Panc1 (cell line): ENCODE measurements around the gene TSPOAP1. TPM values are rescaled to one million over a fixed set of nuclear protein-coding genes. Genes with fewer than 3 reads are reported as not detected.

Source experiments
- ATAC-seq: fragments of 200-7000 bp; cut with Tn5 transposase; 2 replicates; pipeline ENCODE4 v1.9.1; 2020; ENCODE audit warnings: mild to moderate bottlenecking, moderate library complexity
- BruUV-seq: library from RNA; stranded (reverse); fragments of 400-500 nt; replicated peaks from 2 replicates; lab custom pipeline; 2021; lab: Mats Ljungman, UMichigan
- CTCF ChIA-PET: fragments of 300-600 bp; sonication (Branson Sonifier 250); formaldehyde crosslinking; loops from one replicate; lab custom pipeline; 2022; ENCODE audit warnings: antibody characterized with exemption; lab: Charles Lee
- POLR2A ChIA-PET: fragments of 300-600 bp; sonication (Branson Sonifier 250); formaldehyde crosslinking; loops from one replicate; lab custom pipeline; 2022; ENCODE audit warnings: antibody characterized with exemption; lab: Charles Lee
- DNase-seq: peaks from one replicate; pipeline ENCODE4 v3.0.0-alpha.2; 2010; ENCODE audit warnings: low read depth, low spot score
- H3K27ac ChIP-seq: 2 replicates; pipeline ENCODE4 v1.5.1; 2011; ENCODE audit warnings: mild to moderate bottlenecking, low read length, inconsistent platforms
- H3K27me3 ChIP-seq: fragments of 200-500 bp; sonication (Bioruptor generic); 2 replicates; pipeline ENCODE4 v1.6.0; 2014; ENCODE audit warnings: low read length, inconsistent platforms; ENCODE audit not compliant: control insufficient read depth, insufficient read depth
- H3K36me3 ChIP-seq: fragments of 200-500 bp; sonication (Bioruptor generic); 2 replicates; pipeline ENCODE4 v1.5.1; 2014; ENCODE audit warnings: inconsistent platforms, mild to moderate bottlenecking, low read length, moderate library complexity; ENCODE audit not compliant: control insufficient read depth, insufficient read depth
- H3K4me1 ChIP-seq: 2 replicates; pipeline ENCODE4 v1.5.1; 2011; ENCODE audit warnings: inconsistent platforms, mild to moderate bottlenecking, low read length, moderate library complexity; ENCODE audit not compliant: control insufficient read depth, insufficient read depth
- H3K4me3 ChIP-seq, 2 experiments: 2 replicates each; pipeline ENCODE4 v1.5.1; 2011 to 2012; ENCODE audit warnings: low read depth in 2 of 2, low read length in 2 of 2, mild to moderate bottlenecking in 2 of 2, inconsistent platforms in 1 of 2, moderate library complexity in 1 of 2
- H3K9me3 ChIP-seq: fragments of 200-500 bp; sonication (Bioruptor generic); 2 replicates; pipeline ENCODE4 v1.5.1; 2014; ENCODE audit warnings: low read depth, mild to moderate bottlenecking, inconsistent platforms, low read length, moderate library complexity; ENCODE audit not compliant: control insufficient read depth, insufficient read depth
- CTCF ChIP-seq: fragments of 450-650 bp; IDR thresholded peaks from 2 replicates; pipeline ENCODE4 v1.5.1; 2017; ENCODE audit warnings: mild to moderate bottlenecking
- POLR2AphosphoS5 ChIP-seq: IDR thresholded peaks from 2 replicates; pipeline ENCODE4 v1.6.1; 2012; ENCODE audit warnings: mild to moderate bottlenecking, low read depth, low read length, moderate library complexity
- REST ChIP-seq, 2 experiments: IDR thresholded peaks; 2 replicates each; pipeline ENCODE4 v1.6.1; 2011 to 2012; ENCODE audit warnings: low read depth in 2 of 2, control low read depth in 1 of 2, low read length in 1 of 2, mild to moderate bottlenecking in 1 of 2, moderate library complexity in 1 of 2; ENCODE audit not compliant: insufficient read depth in 1 of 2
- SIN3A ChIP-seq: IDR thresholded peaks from 2 replicates; pipeline ENCODE4 v1.6.1; 2012; ENCODE audit warnings: low read depth, mild to moderate bottlenecking, low read length, moderate library complexity, borderline replicate concordance; ENCODE audit not compliant: insufficient read depth
- TCF7L2 ChIP-seq: IDR thresholded peaks from 2 replicates; pipeline ENCODE4 v1.6.1; 2011; ENCODE audit warnings: mild to moderate bottlenecking, low read depth, low read length, inconsistent platforms
- in situ Hi-C: cut with HindIII; loops from 2 replicates; pipeline ENCODE4 v1.10.0; 2016; ENCODE audit warnings: low sequenced_read_pairs, low pct_unique_long_range_greater_than_20kb
- intact Hi-C: fragments of 100-400 bp; cut with micrococcal nuclease; formaldehyde crosslinking; loops from one replicate; pipeline ENCODE4 v1.10.0; 2022; ENCODE audit not compliant: unreplicated experiment
- total RNA-seq: library from RNA; stranded (reverse); gene quantifications from one replicate; pipeline ENCODE4 v1.2.1, GENCODE V29; 2021; ENCODE audit not compliant: unreplicated experiment

The TSPOAP1 gene
- total RNA-seq, 1 experiment from 2014 or later = 0.05 TPM

- TF ChIP-seq SIN3A (no peak), CTCF (no peak), POLR2AphosphoS5 (no peak), TCF7L2 (no peak), REST (IDR thresholded peaks at IDR 0.05; ENCODE audit: insufficient read depth in 1 of 2, low read depth in 2 of 2, low read length in 1 of 2) (no peak)
- Histone ChIP-seq H3K4me1 (no peaks in the 10 kb centered on the region), H3K9me3 (no peaks in the 10 kb centered on the region), H3K36me3 (no peaks in the 10 kb centered on the region), H3K27me3 (no peaks in the 10 kb centered on the region), H3K27ac (no peak overlapping the region), H3K4me3 (no peak overlapping the region)
- POLR2A ChIA-PET = no interaction called here
- intact Hi-C loops = no loop called here
- DNase-seq (no peak), ATAC-seq (no peak)
- in situ Hi-C loops = no loop called here
- no TSS peak for BruUV-seq
- CTCF ChIA-PET = no interaction called here
Observed at GRCh38 chr17:58327363-58328194, 1.0 kb downstream of the TSPOAP1 start.

GRCh38 chr17:58326609-58327362, 1.8 kb downstream of the TSPOAP1 start:
- H3K9me3 ChIP-seq = no peaks in the 10 kb centered on the region
- H3K36me3 ChIP-seq = no peaks in the 10 kb centered on the region
- POLR2A ChIA-PET = interaction anchor here (0.6 kb wide), 1 partner anchor 24 kb away, joined by 5 read pairs; no protein-coding TSS in a partner anchor
- no peak overlapping the region for H3K4me3 ChIP-seq
- BruUV-seq = no TSS peak
- H3K27me3 ChIP-seq = no peaks in the 10 kb centered on the region
- DNase-seq (no peak), ATAC-seq (no peak)
- no peak overlapping the region for H3K27ac ChIP-seq
- intact Hi-C loops = no loop called here
- no peaks in the 10 kb centered on the region for H3K4me1 ChIP-seq
- in situ Hi-C loops = no loop called here
- CTCF ChIA-PET = no interaction called here
- peak in 1 of 2 experiments; percentile 37; a peak in 1 of 4 replicates for TF ChIP-seq REST (IDR thresholded peaks at IDR 0.05; ENCODE audit: insufficient read depth in 1 of 2, low read depth in 2 of 2, low read length in 1 of 2)
- TF ChIP-seq TCF7L2 = no peak
- no peak for TF ChIP-seq SIN3A
